ENCODE results near the gene CHKA. TPM values are rescaled to one million over a fixed set of nuclear protein-coding genes. Genes with fewer than 3 reads are reported as not detected.

CHKA gene
- total and polyA plus RNA-seq, 9 of the 15 experiments (the other 6 are each of a cell fraction or from before 2014, with no cell fraction given) = 3.6 to 37.0 (median 30.2) TPM

DNA sequence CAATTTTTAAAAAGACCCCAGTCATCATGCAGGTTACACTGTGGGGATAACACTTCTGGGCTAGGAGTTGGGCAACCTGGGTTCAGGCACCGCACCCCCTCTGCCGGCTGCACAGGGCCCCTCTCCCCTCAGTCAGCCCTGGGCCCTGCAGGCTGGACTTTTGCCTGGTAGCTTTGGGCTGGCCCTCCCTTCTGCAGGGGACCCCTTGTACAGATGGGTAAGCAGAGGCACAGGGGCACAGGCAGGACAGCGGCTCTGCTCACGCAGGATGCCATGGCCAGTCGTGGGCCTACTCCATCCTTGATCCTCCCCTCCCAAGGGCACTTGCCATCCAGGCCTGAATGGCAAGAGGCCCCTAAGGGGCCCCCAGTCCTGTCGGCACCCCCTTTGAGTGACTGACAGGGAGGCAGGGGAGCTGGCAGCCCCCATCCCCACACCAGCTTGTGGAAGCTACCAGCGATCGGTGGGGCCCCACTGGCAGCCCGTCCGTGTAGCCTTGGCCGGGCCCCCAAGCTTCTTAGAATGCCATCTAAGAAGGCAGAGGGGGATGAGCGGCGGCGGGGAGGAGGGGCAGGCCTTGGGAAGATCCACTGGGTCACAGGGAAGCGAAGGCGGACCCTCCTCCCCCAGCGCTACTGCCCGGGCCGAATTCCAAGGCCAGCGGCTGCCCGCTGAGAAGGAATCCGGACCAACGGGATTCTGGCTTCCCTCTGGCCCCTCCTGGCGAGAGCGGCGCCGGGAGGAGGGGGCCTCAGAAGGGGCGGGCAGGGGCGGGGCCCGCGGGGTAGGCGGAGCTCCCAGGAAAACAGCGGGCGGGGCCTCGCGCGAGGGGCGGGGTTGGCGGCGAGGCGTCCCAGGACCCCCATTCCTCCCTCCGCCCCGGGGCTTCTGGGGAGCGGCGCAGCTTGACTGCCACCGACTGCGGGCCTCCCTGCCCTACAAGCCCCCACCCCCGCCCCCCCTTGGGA, 6.8 kb upstream of the CHKA start:
- FAIRE-seq (no peak), ATAC-seq (peak; percentile 94), DNase-seq (ENCODE audit: extremely low read depth in 1 of 4, low spot score in 3 of 4) (peak; percentile 74 to 96 (median 90))
- Histone ChIP-seq H4K20me1 (replicated peaks; ENCODE audit: control insufficient read depth, insufficient read depth, low read length) (no peaks in the 10 kb centered on the region), H3K36me3 (ENCODE audit: control insufficient read depth, insufficient read depth, low read length) (no peaks in the 10 kb centered on the region), H3K27ac (ENCODE audit: extremely low read depth, low read depth, low read length) (peak overlapping the region; percentile 70; the same call in 1 of the 3 replicates), H3K27me3 (ENCODE audit: control insufficient read depth in 2 of 2, insufficient read depth in 2 of 2, low read length in 2 of 2) (no peaks in the 10 kb centered on the region), H2AFZ (ENCODE audit: low read depth, low read length) (peak overlapping the region; percentile 95), H3K4me2 (ENCODE audit: insufficient read depth, low read length) (peak overlapping the region; percentile 89; the same call in 1 of the 2 replicates), H3K4me3 (peak overlapping the region; percentile 53), H3K79me2 (ENCODE audit: control insufficient read depth, insufficient read depth, low read length) (no peaks in the 10 kb centered on the region), H3K9ac (ENCODE audit: insufficient read depth in 1 of 2, low read depth in 2 of 2, low read length in 2 of 2) (peak overlapping the region; percentile 57 to 59; a peak in 3 of 4 replicates), H3K9me1 (ENCODE audit: control insufficient read depth, insufficient read depth, low read length) (no peaks in the 10 kb centered on the region), H3K4me1 (replicated peaks in 1 of 2; ENCODE audit: control insufficient read depth in 2 of 2, insufficient read depth in 2 of 2, low read length in 2 of 2) (peaks cover 6 to 16% of the 10 kb centered on the region in 2 experiments), H3K9me3 (replicated peaks; ENCODE audit: control insufficient read depth, insufficient read depth, low read depth, low read length) (no peaks in the 10 kb centered on the region)
- intact Hi-C loops (cut with micrococcal nuclease) = no loop called here
- no TSS peak for BruUV-seq (replicated peaks)
- ChIA-PET POLR2A (interaction anchor here (1.3 to 1.5 kb wide), 2 partner anchors 11 to 19 kb away, joined by 5 to 6 read pairs; no protein-coding TSS in a partner anchor), CTCF (ENCODE audit: low intra/inter-chr PET ratio) (no interaction called here)
- in situ Hi-C loops (cut with MboI) = no loop called here
- 38% methylated on average over 12 of the region's 48 CpGs for WGBS (ENCODE audit: insufficient coverage, low coverage, missing lambda C conversion rate)
- TF ChIP-seq TCF3 (CRISPR knock-in tag; IDR thresholded peaks at IDR 0.05) (no peak), MTA2 (IDR thresholded peaks at IDR 0.05; ENCODE audit: low read depth) (no peak), BCOR (IDR thresholded peaks at IDR 0.05) (peak; percentile 66), ZNF146 (CRISPR knock-in tag; IDR thresholded peaks at IDR 0.05; ENCODE audit: unreplicated experiment) (no peak), RB1 (IDR thresholded peaks at IDR 0.05; ENCODE audit: low read depth) (no peak)
- TF ChIP-seq, protein P1, sequence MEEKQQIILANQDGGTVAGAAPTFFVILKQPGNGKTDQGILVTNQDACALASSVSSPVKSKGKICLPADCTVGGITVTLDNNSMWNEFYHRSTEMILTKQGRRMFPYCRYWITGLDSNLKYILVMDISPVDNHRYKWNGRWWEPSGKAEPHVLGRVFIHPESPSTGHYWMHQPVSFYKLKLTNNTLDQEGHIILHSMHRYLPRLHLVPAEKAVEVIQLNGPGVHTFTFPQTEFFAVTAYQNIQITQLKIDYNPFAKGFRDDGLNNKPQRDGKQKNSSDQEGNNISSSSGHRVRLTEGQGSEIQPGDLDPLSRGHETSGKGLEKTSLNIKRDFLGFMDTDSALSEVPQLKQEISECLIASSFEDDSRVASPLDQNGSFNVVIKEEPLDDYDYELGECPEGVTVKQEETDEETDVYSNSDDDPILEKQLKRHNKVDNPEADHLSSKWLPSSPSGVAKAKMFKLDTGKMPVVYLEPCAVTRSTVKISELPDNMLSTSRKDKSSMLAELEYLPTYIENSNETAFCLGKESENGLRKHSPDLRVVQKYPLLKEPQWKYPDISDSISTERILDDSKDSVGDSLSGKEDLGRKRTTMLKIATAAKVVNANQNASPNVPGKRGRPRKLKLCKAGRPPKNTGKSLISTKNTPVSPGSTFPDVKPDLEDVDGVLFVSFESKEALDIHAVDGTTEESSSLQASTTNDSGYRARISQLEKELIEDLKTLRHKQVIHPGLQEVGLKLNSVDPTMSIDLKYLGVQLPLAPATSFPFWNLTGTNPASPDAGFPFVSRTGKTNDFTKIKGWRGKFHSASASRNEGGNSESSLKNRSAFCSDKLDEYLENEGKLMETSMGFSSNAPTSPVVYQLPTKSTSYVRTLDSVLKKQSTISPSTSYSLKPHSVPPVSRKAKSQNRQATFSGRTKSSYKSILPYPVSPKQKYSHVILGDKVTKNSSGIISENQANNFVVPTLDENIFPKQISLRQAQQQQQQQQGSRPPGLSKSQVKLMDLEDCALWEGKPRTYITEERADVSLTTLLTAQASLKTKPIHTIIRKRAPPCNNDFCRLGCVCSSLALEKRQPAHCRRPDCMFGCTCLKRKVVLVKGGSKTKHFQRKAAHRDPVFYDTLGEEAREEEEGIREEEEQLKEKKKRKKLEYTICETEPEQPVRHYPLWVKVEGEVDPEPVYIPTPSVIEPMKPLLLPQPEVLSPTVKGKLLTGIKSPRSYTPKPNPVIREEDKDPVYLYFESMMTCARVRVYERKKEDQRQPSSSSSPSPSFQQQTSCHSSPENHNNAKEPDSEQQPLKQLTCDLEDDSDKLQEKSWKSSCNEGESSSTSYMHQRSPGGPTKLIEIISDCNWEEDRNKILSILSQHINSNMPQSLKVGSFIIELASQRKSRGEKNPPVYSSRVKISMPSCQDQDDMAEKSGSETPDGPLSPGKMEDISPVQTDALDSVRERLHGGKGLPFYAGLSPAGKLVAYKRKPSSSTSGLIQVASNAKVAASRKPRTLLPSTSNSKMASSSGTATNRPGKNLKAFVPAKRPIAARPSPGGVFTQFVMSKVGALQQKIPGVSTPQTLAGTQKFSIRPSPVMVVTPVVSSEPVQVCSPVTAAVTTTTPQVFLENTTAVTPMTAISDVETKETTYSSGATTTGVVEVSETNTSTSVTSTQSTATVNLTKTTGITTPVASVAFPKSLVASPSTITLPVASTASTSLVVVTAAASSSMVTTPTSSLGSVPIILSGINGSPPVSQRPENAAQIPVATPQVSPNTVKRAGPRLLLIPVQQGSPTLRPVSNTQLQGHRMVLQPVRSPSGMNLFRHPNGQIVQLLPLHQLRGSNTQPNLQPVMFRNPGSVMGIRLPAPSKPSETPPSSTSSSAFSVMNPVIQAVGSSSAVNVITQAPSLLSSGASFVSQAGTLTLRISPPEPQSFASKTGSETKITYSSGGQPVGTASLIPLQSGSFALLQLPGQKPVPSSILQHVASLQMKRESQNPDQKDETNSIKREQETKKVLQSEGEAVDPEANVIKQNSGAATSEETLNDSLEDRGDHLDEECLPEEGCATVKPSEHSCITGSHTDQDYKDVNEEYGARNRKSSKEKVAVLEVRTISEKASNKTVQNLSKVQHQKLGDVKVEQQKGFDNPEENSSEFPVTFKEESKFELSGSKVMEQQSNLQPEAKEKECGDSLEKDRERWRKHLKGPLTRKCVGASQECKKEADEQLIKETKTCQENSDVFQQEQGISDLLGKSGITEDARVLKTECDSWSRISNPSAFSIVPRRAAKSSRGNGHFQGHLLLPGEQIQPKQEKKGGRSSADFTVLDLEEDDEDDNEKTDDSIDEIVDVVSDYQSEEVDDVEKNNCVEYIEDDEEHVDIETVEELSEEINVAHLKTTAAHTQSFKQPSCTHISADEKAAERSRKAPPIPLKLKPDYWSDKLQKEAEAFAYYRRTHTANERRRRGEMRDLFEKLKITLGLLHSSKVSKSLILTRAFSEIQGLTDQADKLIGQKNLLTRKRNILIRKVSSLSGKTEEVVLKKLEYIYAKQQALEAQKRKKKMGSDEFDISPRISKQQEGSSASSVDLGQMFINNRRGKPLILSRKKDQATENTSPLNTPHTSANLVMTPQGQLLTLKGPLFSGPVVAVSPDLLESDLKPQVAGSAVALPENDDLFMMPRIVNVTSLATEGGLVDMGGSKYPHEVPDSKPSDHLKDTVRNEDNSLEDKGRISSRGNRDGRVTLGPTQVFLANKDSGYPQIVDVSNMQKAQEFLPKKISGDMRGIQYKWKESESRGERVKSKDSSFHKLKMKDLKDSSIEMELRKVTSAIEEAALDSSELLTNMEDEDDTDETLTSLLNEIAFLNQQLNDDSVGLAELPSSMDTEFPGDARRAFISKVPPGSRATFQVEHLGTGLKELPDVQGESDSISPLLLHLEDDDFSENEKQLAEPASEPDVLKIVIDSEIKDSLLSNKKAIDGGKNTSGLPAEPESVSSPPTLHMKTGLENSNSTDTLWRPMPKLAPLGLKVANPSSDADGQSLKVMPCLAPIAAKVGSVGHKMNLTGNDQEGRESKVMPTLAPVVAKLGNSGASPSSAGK (IDR thresholded peaks at IDR 0.05) = no peak
- TF ChIP-seq, protein P2, sequence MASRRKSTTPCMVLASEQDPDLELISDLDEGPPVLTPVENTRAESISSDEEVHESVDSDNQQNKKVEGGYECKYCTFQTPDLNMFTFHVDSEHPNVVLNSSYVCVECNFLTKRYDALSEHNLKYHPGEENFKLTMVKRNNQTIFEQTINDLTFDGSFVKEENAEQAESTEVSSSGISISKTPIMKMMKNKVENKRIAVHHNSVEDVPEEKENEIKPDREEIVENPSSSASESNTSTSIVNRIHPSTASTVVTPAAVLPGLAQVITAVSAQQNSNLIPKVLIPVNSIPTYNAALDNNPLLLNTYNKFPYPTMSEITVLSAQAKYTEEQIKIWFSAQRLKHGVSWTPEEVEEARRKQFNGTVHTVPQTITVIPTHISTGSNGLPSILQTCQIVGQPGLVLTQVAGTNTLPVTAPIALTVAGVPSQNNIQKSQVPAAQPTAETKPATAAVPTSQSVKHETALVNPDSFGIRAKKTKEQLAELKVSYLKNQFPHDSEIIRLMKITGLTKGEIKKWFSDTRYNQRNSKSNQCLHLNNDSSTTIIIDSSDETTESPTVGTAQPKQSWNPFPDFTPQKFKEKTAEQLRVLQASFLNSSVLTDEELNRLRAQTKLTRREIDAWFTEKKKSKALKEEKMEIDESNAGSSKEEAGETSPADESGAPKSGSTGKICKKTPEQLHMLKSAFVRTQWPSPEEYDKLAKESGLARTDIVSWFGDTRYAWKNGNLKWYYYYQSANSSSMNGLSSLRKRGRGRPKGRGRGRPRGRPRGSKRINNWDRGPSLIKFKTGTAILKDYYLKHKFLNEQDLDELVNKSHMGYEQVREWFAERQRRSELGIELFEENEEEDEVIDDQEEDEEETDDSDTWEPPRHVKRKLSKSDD (conservative IDR thresholded peaks at IDR 0.05; ENCODE audit: low read length) = no peak
